ENCODE data around the gene LARGE1. TPM values are rescaled to one million over a fixed set of nuclear protein-coding genes. Genes with fewer than 3 reads are reported as not detected.

The LARGE1 gene
- total and polyA plus RNA-seq, 2 of the 8 experiments (the other 6 are each of a cell fraction or from before 2014, with no cell fraction given) = 43.7 to 83.0 TPM

DNA sequence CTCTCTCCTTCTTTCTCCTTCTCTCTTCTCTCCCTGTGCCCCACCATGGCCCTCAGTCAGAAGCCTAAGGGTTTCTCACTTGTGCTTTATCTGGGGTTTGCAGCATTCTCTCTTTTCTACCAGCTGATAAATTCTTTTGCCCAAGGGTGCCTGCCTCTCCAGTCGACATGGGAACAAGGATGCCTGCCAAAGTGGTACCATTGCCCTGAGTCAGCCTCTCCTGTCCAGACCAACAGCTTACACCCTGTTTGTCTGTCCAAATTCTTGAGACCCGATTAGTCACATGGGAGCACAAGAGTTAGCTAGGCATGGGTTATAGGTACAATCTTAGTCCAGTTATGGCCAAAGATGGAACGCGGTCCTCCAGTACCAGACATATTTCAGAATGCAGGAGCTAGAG lies 242.7 kb downstream of the LARGE1 start (continued):
- TF ChIP-seq SIRT6 (IDR thresholded peaks at IDR 0.05; ENCODE audit: low read length) (no peak), SIN3A (conservative IDR thresholded peaks at IDR 0.05 in 1 of 2, IDR thresholded peaks at IDR 0.05 in 1 of 2; ENCODE audit: low read depth in 1 of 2, low read length in 2 of 2) (no peak), EP300 (IDR thresholded peaks at IDR 0.05; ENCODE audit: borderline replicate concordance in 1 of 2, low read depth in 2 of 2, low read length in 2 of 2) (no peak), CTBP2 (IDR thresholded peaks at IDR 0.05; ENCODE audit: borderline replicate concordance, insufficient read depth, insufficient read length, low read length) (no peak)
- TF ChIP-seq, protein P1, sequence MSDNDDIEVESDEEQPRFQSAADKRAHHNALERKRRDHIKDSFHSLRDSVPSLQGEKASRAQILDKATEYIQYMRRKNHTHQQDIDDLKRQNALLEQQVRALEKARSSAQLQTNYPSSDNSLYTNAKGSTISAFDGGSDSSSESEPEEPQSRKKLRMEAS (IDR thresholded peaks at IDR 0.05) = no peak
